Left ventricle myocardium inferior (tissue), 1 donor: ENCODE results near the gene FLOT2. TPM values are rescaled to one million over a fixed set of nuclear protein-coding genes. Genes with fewer than 3 reads are reported as not detected.
"Not testable (repeated sequence)": the region's sequence is repeated elsewhere in the genome, so short reads cannot be mapped to it uniquely, and the experiment has no call there.

Source experiments
- DNase-seq: peaks from one replicate; pipeline ENCODE4 v3.0.0-alpha.2; 2020
- H3K27ac ChIP-seq: fragments of 200-600 bp; replicated peaks from 2 replicates; pipeline ENCODE4 v1.8.0; 2021
- H3K27me3 ChIP-seq: fragments of 200-600 bp; 2 replicates; pipeline ENCODE4 v1.8.0; 2021; ENCODE audit warnings: low read depth
- H3K36me3 ChIP-seq: fragments of 200-600 bp; 2 replicates; pipeline ENCODE4 v1.8.0; 2021
- H3K4me1 ChIP-seq: fragments of 200-600 bp; 2 replicates; pipeline ENCODE4 v1.8.0; 2021
- H3K4me3 ChIP-seq: fragments of 200-600 bp; 2 replicates; pipeline ENCODE4 v1.8.0; 2021; ENCODE audit warnings: mild to moderate bottlenecking, moderate library complexity
- H3K9me3 ChIP-seq: fragments of 200-600 bp; replicated peaks from 2 replicates; pipeline ENCODE4 v1.8.0; 2021
- CTCF ChIP-seq: fragments of 200-600 bp; IDR thresholded peaks from 2 replicates; pipeline ENCODE4 v1.8.0; 2021; ENCODE audit warnings: antibody characterized with exemption, mild to moderate bottlenecking, borderline replicate concordance
- intact Hi-C: fragments of 100-400 bp; cut with micrococcal nuclease; formaldehyde crosslinking; loops from one replicate; pipeline ENCODE4 v1.11.0; 2022
- total RNA-seq: library from RNA; stranded (reverse); fragmentation: NEBNext Ultra II Directional; extraction: Animal tissue kit (Norgen Biotek cat#: 25700); gene quantifications from one replicate; pipeline ENCODE4 v1.2.1, GENCODE V29; 2021
- donor health status: DM: no; HTN: yes; CAD: no; lungs with severe emphysema.

FLOT2 gene
- total RNA-seq, 1 donor from 2014 or later = 84.2 TPM

- no peaks in the 10 kb centered on the region for H3K27me3 ChIP-seq
- peaks cover 24% of the 10 kb centered on the region for H3K4me1 ChIP-seq
- H3K27ac ChIP-seq = no peak overlapping the region
Measured at GRCh38 chr17:28843816-28844148, 53.8 kb downstream of the FLOT2 start.

GRCh38 chr17:28842282-28843012 is 55.1 kb downstream of the FLOT2 start, which contains the start of gene FAM222B:
Gene FAM222B, minus strand, starts transcription at chr17:28842790. Its CDS starts 76,123 bp downstream, at chr17:28766667.
- Histone ChIP-seq H3K4me1 (peaks cover 24% of the 10 kb centered on the region), H3K4me3 (peak within 1 kb of the TSS; percentile 86), H3K27me3 (no peaks in the 10 kb centered on the region), H3K9me3 (no peaks in the 10 kb centered on the region), H3K27ac (peak within 1 kb of the TSS; percentile 90), H3K36me3 (no peaks in the 10 kb centered on the region)
- intact Hi-C loops = no loop called here
- DNase-seq = peak; percentile 85
- no peak for TF ChIP-seq CTCF

More at GRCh38 chr17:28843816-28844148, 53.8 kb downstream of the FLOT2 start:
- intact Hi-C loops = no loop called here
- H3K36me3 ChIP-seq = no peaks in the 10 kb centered on the region
- no peaks in the 10 kb centered on the region for H3K9me3 ChIP-seq
- DNase-seq = no peak
- no peak overlapping the region for H3K4me3 ChIP-seq
- no peak for TF ChIP-seq CTCF

- Histone ChIP-seq H3K4me1 (peaks cover 24% of the 10 kb centered on the region), H3K36me3 (no peaks in the 10 kb centered on the region), H3K27ac (peak overlapping the region; percentile 90), H3K4me3 (peak overlapping the region; percentile 86), H3K9me3 (no peaks in the 10 kb centered on the region), H3K27me3 (no peaks in the 10 kb centered on the region)
- intact Hi-C loops = no loop called here
- DNase-seq = no peak
- TF ChIP-seq CTCF = no peak
Measured at GRCh38 chr17:28841901-28842281, 55.6 kb downstream of the FLOT2 start.

- no peak for DNase-seq
- Histone ChIP-seq H3K4me1 (peaks cover 24% of the 10 kb centered on the region), H3K4me3 (no peak overlapping the region), H3K27ac (no peak overlapping the region), H3K27me3 (no peaks in the 10 kb centered on the region), H3K9me3 (no peaks in the 10 kb centered on the region), H3K36me3 (no peaks in the 10 kb centered on the region)
- TF ChIP-seq CTCF = no peak
- intact Hi-C loops = loop anchor here (10.0 kb wide), 1 partner anchor 74 kb away; no protein-coding TSS in a partner anchor
Measured at GRCh38 chr17:28839221-28839620, 58.3 kb downstream of the FLOT2 start.

GRCh38 chr17:28836541-28836940 is 61.0 kb downstream of the FLOT2 start:
- not testable (repeated sequence) for DNase-seq

GRCh38 chr17:28834420-28834819 is 63.1 kb downstream of the FLOT2 start:
- no peaks in the 10 kb centered on the region for H3K27me3 ChIP-seq
- intact Hi-C loops = loop anchor here (10.0 kb wide), 1 partner anchor 70 kb away; no protein-coding TSS in a partner anchor
- H3K36me3 ChIP-seq = peaks cover 9% of the 10 kb centered on the region
- DNase-seq = no peak
- H3K4me3 ChIP-seq = no peak overlapping the region
- no peaks in the 10 kb centered on the region for H3K4me1 ChIP-seq
- H3K9me3 ChIP-seq = no peaks in the 10 kb centered on the region
- TF ChIP-seq CTCF = no peak
- no peak overlapping the region for H3K27ac ChIP-seq

More at GRCh38 chr17:28836541-28836940, 61.0 kb downstream of the FLOT2 start:
- not testable (repeated sequence) for H3K27ac ChIP-seq, H3K9me3 ChIP-seq, H3K36me3 ChIP-seq, H3K4me3 ChIP-seq, H3K4me1 ChIP-seq, H3K27me3 ChIP-seq
- intact Hi-C loops = loop anchor here (10.0 kb wide), 1 partner anchor 72 kb away; no protein-coding TSS in a partner anchor
